ENCODE measurements around the gene HAPLN2.

The HAPLN2 gene

GRCh38 chr1:156664767-156665411 lies 45.7 kb downstream of the HAPLN2 start:
- no peak for DNase-seq

- no peak for DNase-seq
Observed at GRCh38 chr1:156665539-156665938, 46.3 kb downstream of the HAPLN2 start.

GRCh38 chr1:156666862-156667609 lies 47.8 kb downstream of the HAPLN2 start:
- DNase-seq: no peak

GRCh38 chr1:156667610-156667967 lies 48.4 kb downstream of the HAPLN2 start:
- DNase-seq: no peak

- no peak for DNase-seq
Observed at GRCh38 chr1:156667968-156668709, 48.9 kb downstream of the HAPLN2 start.

GRCh38 chr1:156668801-156669637 lies 49.8 kb downstream of the HAPLN2 start:
- DNase-seq: no peak

- no peak for DNase-seq
Observed at GRCh38 chr1:156669794-156670193, 50.6 kb downstream of the HAPLN2 start.

- no peak for DNase-seq
Observed at GRCh38 chr1:156670359-156670758, 51.1 kb downstream of the HAPLN2 start.

GRCh38 chr1:156670791-156671190 lies 51.6 kb downstream of the HAPLN2 start:
- no peak for DNase-seq

GRCh38 chr1:156671804-156672203 lies 52.6 kb downstream of the HAPLN2 start:
- DNase-seq: no peak

GRCh38 chr1:156673387-156674121 lies 54.3 kb downstream of the HAPLN2 start:
- DNase-seq: no peak
